ENCODE measurements around the gene MID1. TPM values are rescaled to one million over a fixed set of nuclear protein-coding genes. Genes with fewer than 3 reads are reported as not detected.

The MID1 gene
- total RNA-seq, 2 experiments from 2014 or later = 0.61 to 1.1 TPM

DNA sequence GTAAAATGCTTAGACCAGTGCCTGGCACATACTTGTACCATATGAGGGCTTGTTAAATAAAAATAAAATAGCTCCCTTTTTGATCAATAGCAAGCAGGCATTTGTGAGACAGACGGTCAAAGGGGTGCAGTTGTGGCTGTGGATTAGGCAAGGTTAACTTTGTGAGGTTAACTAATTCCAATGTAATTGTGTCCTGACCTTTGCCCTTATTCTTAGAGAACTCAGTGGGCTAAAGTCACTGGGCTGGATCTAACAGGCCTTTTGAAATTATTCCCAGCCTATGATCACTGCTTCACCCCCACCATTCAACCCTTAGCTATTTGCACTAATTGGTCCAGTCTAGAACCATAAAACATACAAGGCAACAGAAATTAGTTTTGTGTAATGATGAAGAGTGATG is 166.4 kb downstream of the MID1 start:
- H3K4me3 Mint-ChIP-seq = no peak overlapping the region
- H3K4me1 Mint-ChIP-seq (ENCODE audit: low read depth) = no peaks in the 10 kb centered on the region
- H3K36me3 Mint-ChIP-seq (ENCODE audit: low read depth) = no peaks in the 10 kb centered on the region
- DNase-seq (no peak), ATAC-seq (no peak)
- intact Hi-C loops (cut with micrococcal nuclease) = no loop called here
- TF ChIP-seq, protein P1, sequence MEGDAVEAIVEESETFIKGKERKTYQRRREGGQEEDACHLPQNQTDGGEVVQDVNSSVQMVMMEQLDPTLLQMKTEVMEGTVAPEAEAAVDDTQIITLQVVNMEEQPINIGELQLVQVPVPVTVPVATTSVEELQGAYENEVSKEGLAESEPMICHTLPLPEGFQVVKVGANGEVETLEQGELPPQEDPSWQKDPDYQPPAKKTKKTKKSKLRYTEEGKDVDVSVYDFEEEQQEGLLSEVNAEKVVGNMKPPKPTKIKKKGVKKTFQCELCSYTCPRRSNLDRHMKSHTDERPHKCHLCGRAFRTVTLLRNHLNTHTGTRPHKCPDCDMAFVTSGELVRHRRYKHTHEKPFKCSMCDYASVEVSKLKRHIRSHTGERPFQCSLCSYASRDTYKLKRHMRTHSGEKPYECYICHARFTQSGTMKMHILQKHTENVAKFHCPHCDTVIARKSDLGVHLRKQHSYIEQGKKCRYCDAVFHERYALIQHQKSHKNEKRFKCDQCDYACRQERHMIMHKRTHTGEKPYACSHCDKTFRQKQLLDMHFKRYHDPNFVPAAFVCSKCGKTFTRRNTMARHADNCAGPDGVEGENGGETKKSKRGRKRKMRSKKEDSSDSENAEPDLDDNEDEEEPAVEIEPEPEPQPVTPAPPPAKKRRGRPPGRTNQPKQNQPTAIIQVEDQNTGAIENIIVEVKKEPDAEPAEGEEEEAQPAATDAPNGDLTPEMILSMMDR (IDR thresholded peaks at IDR 0.05) = no peak
- no peak overlapping the region for H3K27ac Mint-ChIP-seq
- POLR2A ChIA-PET = no interaction called here
- no peaks in the 10 kb centered on the region for H3K27me3 Mint-ChIP-seq
- no peaks in the 10 kb centered on the region for H3K9me3 Mint-ChIP-seq
- CTCF ChIA-PET = no interaction called here

DNA sequence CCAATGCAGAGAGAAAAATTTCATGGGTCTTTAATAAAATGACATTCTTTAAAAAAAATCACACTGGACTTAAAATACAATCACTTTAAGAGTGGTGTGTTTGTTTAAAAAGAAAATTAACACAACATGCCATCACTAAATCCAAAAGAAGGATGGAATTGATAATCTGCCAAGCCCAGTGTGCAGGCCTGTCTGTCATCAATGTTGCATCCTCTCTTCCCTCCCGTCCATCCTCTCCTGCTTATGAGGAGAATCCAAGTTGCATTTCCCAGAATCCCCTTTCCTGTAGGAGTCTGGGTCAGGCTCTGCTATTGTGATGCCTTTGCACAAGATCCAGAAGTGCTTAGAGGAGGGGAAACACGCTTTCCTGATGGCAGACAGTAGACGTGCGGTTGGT is 169.4 kb downstream of the MID1 start:
- intact Hi-C loops (cut with micrococcal nuclease) = no loop called here
- Mint-ChIP-seq H3K4me1 (ENCODE audit: low read depth) (no peaks in the 10 kb centered on the region), H3K27ac (no peak overlapping the region), H3K4me3 (no peak overlapping the region), H3K9me3 (no peaks in the 10 kb centered on the region), H3K27me3 (no peaks in the 10 kb centered on the region), H3K36me3 (ENCODE audit: low read depth) (no peaks in the 10 kb centered on the region)
- DNase-seq (no peak), ATAC-seq (no peak)
- POLR2A ChIA-PET = no interaction called here
- CTCF ChIA-PET = no interaction called here
- TF ChIP-seq, protein P1 (IDR thresholded peaks at IDR 0.05) = no peak

DNA sequence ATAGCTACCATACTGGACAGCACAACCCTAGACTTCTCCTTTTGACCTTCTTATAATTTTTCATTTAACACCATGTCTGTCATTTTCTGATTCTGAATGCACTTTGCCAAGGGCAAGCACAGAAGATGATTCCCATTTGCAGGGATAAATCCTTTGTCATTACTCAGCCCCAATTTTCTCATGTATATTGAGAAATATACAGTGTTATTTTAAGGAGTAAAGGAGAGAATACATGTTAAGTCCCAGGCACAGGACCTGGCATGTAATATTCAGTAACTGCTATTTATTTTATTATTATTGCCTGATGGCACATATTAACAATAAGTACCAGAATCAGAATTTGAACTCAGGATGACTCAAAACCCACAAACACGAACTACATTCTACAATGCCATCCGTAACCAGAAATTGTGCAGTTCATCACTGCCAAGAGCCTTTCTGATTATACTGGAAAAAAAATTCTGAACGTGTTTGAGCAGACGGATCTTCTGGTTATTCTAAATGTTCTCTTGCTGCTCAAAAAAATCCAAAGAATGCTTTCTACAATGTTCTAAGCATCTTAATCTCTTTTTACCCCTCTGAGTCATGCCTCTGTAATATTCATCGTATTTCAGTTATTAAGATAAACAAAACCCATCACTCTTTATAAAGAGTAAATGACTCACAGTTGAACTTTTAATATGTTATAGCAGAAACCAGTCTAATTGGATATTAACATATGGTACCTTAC is 170.0 kb downstream of the MID1 start:
- no peak for DNase-seq
- Mint-ChIP-seq H3K4me1 (ENCODE audit: low read depth) (no peaks in the 10 kb centered on the region), H3K27me3 (no peaks in the 10 kb centered on the region), H3K9me3 (no peaks in the 10 kb centered on the region), H3K36me3 (ENCODE audit: low read depth) (no peaks in the 10 kb centered on the region), H3K27ac (no peak overlapping the region), H3K4me3 (no peak overlapping the region)
- no peak for ATAC-seq
- ChIA-PET CTCF (no interaction called here), POLR2A (no interaction called here)
- TF ChIP-seq, protein P1 (IDR thresholded peaks at IDR 0.05) = no peak
- intact Hi-C loops (cut with micrococcal nuclease) = no loop called here

DNA sequence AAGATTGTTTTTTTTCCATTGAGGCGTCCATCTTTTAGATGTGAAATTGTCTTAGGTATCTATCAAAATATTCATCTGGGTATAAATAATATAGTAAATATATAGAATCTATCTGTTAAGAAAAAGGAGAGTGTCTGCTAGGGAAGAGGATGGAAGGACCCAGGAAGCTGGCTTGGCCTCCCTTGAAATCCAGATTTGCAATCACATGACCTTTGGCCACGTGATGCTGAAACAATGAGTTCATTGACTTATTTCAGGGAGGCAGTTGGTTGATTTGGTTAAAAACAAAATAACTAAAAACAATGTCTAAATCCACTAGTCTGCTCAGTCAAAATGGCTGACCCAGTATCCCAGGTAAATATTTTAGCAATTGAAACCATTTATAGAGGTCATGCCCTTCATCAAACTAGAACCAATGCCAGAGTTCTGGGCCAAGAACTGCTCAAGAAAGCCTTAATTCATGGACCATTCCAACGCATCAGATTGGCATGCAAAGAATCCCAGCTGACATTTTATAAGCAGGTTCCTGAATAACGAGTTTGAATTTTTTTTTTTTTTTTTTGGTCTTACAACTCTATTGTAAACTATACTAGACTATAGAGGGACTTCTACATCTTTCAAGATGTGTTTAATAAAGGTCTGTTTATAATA is 172.7 kb downstream of the MID1 start:
- TF ChIP-seq, protein P1 (IDR thresholded peaks at IDR 0.05) = no peak
- no peak for DNase-seq
- no peaks in the 10 kb centered on the region for H3K36me3 Mint-ChIP-seq (ENCODE audit: low read depth)

DNA sequence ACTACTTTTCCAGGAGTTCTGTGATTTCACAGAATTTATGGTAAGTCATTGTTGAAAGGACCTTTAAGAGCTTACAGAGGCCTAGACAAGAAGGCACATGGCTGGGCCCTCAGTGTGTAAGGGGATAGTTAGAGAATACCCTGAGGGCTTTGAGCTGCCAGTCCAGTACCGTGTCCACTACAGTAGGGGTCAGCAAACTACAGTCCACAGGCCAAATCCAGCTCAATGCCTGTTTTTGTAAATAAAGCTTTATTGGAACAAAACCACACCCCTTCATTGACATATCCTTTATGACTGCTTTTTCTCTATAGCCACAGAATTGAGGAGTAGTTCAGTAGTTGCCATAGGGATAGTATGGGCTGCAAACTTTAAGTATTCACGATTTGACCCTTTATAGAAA is 176.2 kb downstream of the MID1 start:
- intact Hi-C loops (cut with micrococcal nuclease) = no loop called here
- Mint-ChIP-seq H3K36me3 (ENCODE audit: low read depth) (no peaks in the 10 kb centered on the region), H3K9me3 (no peaks in the 10 kb centered on the region), H3K27ac (no peak overlapping the region), H3K4me3 (no peak overlapping the region), H3K27me3 (no peaks in the 10 kb centered on the region), H3K4me1 (ENCODE audit: low read depth) (no peaks in the 10 kb centered on the region)
- ChIA-PET POLR2A (no interaction called here), CTCF (no interaction called here)
- DNase-seq (no peak), ATAC-seq (no peak)
- TF ChIP-seq, protein P1 (IDR thresholded peaks at IDR 0.05) = no peak

More for the DNA sequence above, 172.7 kb downstream of the MID1 start:
- ChIA-PET CTCF (no interaction called here), POLR2A (no interaction called here)
- ATAC-seq = no peak
- Mint-ChIP-seq H3K27ac (no peak overlapping the region), H3K27me3 (no peaks in the 10 kb centered on the region), H3K9me3 (no peaks in the 10 kb centered on the region), H3K4me1 (ENCODE audit: low read depth) (no peaks in the 10 kb centered on the region), H3K4me3 (no peak overlapping the region)
- intact Hi-C loops (cut with micrococcal nuclease) = no loop called here

Measured in activated CD8-positive, alpha-beta T cell treated with anti-CD3 and anti-CD28 coated beads for 36 hours (primary cell).